Bone marrow (tissue), 2 donors: ENCODE results near the gene ERBB4.

Source experiments
- DNase-seq, 2 donors: peaks; one replicate each; lab custom pipeline; 2025; lab: John Stamatoyannopoulos, UW

The ERBB4 gene

GRCh38 chr2:211903961-211904360 is 634.6 kb downstream of the ERBB4 start:
- DNase-seq, result no peak

- no peak for DNase-seq
Observed at GRCh38 chr2:211901226-211901846, 637.3 kb downstream of the ERBB4 start.

GRCh38 chr2:211900518-211900917 is 638.1 kb downstream of the ERBB4 start:
- DNase-seq, result no peak

GRCh38 chr2:211900000-211900399 is 638.6 kb downstream of the ERBB4 start:
- DNase-seq, result no peak

- no peak for DNase-seq
Observed at GRCh38 chr2:211898702-211899101, 639.9 kb downstream of the ERBB4 start.

GRCh38 chr2:211881449-211881848 is 657.2 kb downstream of the ERBB4 start:
- no peak for DNase-seq

- no peak for DNase-seq
Observed at GRCh38 chr2:211879323-211879722, 659.3 kb downstream of the ERBB4 start.

GRCh38 chr2:211877061-211877460 is 661.5 kb downstream of the ERBB4 start:
- DNase-seq, result no peak

- DNase-seq, result no peak
Observed at GRCh38 chr2:211875488-211875887, 663.1 kb downstream of the ERBB4 start.

GRCh38 chr2:211868996-211869533 is 669.5 kb downstream of the ERBB4 start:
- DNase-seq, result no peak

GRCh38 chr2:211867845-211868451 is 670.7 kb downstream of the ERBB4 start:
- no peak for DNase-seq

GRCh38 chr2:211864328-211864727 is 674.3 kb downstream of the ERBB4 start:
- DNase-seq, result no peak

GRCh38 chr2:211860224-211860623 is 678.4 kb downstream of the ERBB4 start:
- DNase-seq, result no peak

GRCh38 chr2:211854832-211855231 is 683.8 kb downstream of the ERBB4 start:
- DNase-seq, result no peak

- DNase-seq, result no peak
Observed at GRCh38 chr2:211846714-211847113, 691.9 kb downstream of the ERBB4 start.

- no peak for DNase-seq
Observed at GRCh38 chr2:211846036-211846400, 692.6 kb downstream of the ERBB4 start.

GRCh38 chr2:211845338-211846035 is 693.1 kb downstream of the ERBB4 start:
- DNase-seq, result no peak

GRCh38 chr2:211837706-211838105 is 700.9 kb downstream of the ERBB4 start:
- DNase-seq, result no peak

- no peak for DNase-seq
Observed at GRCh38 chr2:211837206-211837605, 701.4 kb downstream of the ERBB4 start.

GRCh38 chr2:211836409-211836808 is 702.2 kb downstream of the ERBB4 start:
- DNase-seq, result no peak

GRCh38 chr2:211835695-211836094 is 702.9 kb downstream of the ERBB4 start:
- no peak for DNase-seq

- no peak for DNase-seq
Observed at GRCh38 chr2:211833582-211834279, 704.9 kb downstream of the ERBB4 start.

GRCh38 chr2:211829725-211830124 is 708.9 kb downstream of the ERBB4 start:
- DNase-seq, result no peak
